Measurements from ENCODE around the gene CRYGN.

GRCh38 chr7:151420144-151420543, 19.8 kb downstream of the CRYGN start:
- TF ChIP-seq CTCF (IDR thresholded peaks at IDR 0.05; ENCODE audit: insufficient read depth, low read length) (no peak), REST (IDR thresholded peaks at IDR 0.05; ENCODE audit: insufficient replicate concordance, low read depth) (no peak)

Data from HL-60 (cell line).